Astrocyte (in vitro differentiated cells and primary cell): ENCODE data around the gene CLMN. TPM values are rescaled to one million over a fixed set of nuclear protein-coding genes. Genes with fewer than 3 reads are reported as not detected.

Experiments used
- DNase-seq: peaks from one replicate; pipeline ENCODE4 v3.0.0-alpha.2; 2010; ENCODE audit warnings: low read depth
- FAIRE-seq: peaks from 2 replicates; lab custom pipeline; 2011; peaks lifted over from hg19 to GRCh38; lab: Jason Lieb, UNC
- H2AFZ ChIP-seq: 2 replicates; pipeline ENCODE4 v1.6.0; 2012; ENCODE audit warnings: low read depth, low read length, inconsistent platforms
- H3K27ac ChIP-seq: 2 replicates; pipeline ENCODE4 v1.5.1; 2011; ENCODE audit warnings: low read depth, low read length, inconsistent platforms
- H3K27me3 ChIP-seq: 2 replicates; pipeline ENCODE4 v1.6.0; 2011; ENCODE audit warnings: low read length, inconsistent platforms; ENCODE audit not compliant: insufficient read depth
- H3K36me3 ChIP-seq: 2 replicates; pipeline ENCODE4 v1.5.1; 2011; ENCODE audit warnings: low read length, inconsistent platforms; ENCODE audit not compliant: insufficient read depth
- H3K4me1 ChIP-seq: 2 replicates; pipeline ENCODE4 v1.5.1; 2011; ENCODE audit warnings: low read length, inconsistent platforms; ENCODE audit not compliant: insufficient read depth
- H3K4me2 ChIP-seq: 2 replicates; pipeline ENCODE4 v1.6.0; 2012; ENCODE audit warnings: low read length, inconsistent platforms
- H3K4me3 ChIP-seq: 2 replicates; pipeline ENCODE4 v1.5.1; 2011; ENCODE audit warnings: low read depth, mild to moderate bottlenecking, low read length, inconsistent platforms; ENCODE audit not compliant: insufficient read depth
- H3K79me2 ChIP-seq: 2 replicates; pipeline ENCODE4 v1.6.0; 2012; ENCODE audit warnings: mild to moderate bottlenecking, low read length, inconsistent platforms; ENCODE audit not compliant: insufficient read depth
- H3K9ac ChIP-seq: 2 replicates; pipeline ENCODE4 v1.6.0; 2012; ENCODE audit warnings: mild to moderate bottlenecking, low read length, inconsistent platforms
- H3K9me3 ChIP-seq: 2 replicates; pipeline ENCODE4 v1.5.1; 2012; ENCODE audit warnings: low read depth, mild to moderate bottlenecking, low read length, inconsistent platforms; ENCODE audit not compliant: insufficient read depth
- H4K20me1 ChIP-seq: 2 replicates; pipeline ENCODE4 v1.6.0; 2012; ENCODE audit warnings: low read length, inconsistent platforms; ENCODE audit not compliant: insufficient read depth
- H3K27ac Mint-ChIP-seq: one replicate; pipeline ENCODE4 v1.8.0; 2021; ENCODE audit warnings: mild to moderate bottlenecking, mixed read lengths; ENCODE audit not compliant: unreplicated experiment
- H3K27me3 Mint-ChIP-seq: one replicate; pipeline ENCODE4 v1.8.0; 2021; ENCODE audit warnings: low read depth, mixed read lengths; ENCODE audit not compliant: unreplicated experiment
- H3K36me3 Mint-ChIP-seq: one replicate; pipeline ENCODE4 v1.8.0; 2021; ENCODE audit warnings: low read depth, mixed read lengths; ENCODE audit not compliant: unreplicated experiment
- H3K4me1 Mint-ChIP-seq: one replicate; pipeline ENCODE4 v1.8.0; 2021; ENCODE audit warnings: low read depth, mixed read lengths; ENCODE audit not compliant: unreplicated experiment
- H3K4me3 Mint-ChIP-seq: one replicate; pipeline ENCODE4 v1.8.0; 2021; ENCODE audit warnings: mild to moderate bottlenecking, moderate library complexity, mixed read lengths; ENCODE audit not compliant: unreplicated experiment
- H3K9me3 Mint-ChIP-seq: one replicate; pipeline ENCODE4 v1.8.0; 2021; ENCODE audit warnings: mild to moderate bottlenecking, mixed read lengths; ENCODE audit not compliant: unreplicated experiment
- CTCF ChIP-seq: IDR thresholded peaks from 2 replicates; pipeline ENCODE4 v1.5.1; 2011; ENCODE audit warnings: low read depth, mild to moderate bottlenecking, inconsistent platforms, low read length, moderate library complexity; ENCODE audit not compliant: insufficient read depth
- EZH2 ChIP-seq: IDR thresholded peaks from 2 replicates; pipeline ENCODE4 v1.6.1; 2012; ENCODE audit warnings: mild to moderate bottlenecking, low read length, inconsistent platforms; ENCODE audit not compliant: insufficient read depth
- total RNA-seq: library from RNA; stranded (reverse); gene quantifications from 2 replicates; pipeline ENCODE4 v1.2.1, GENCODE V29; 2021

CLMN gene
- total RNA-seq, 1 donor from 2014 or later: 14.0 TPM

GRCh38 chr14:95323917-95324316, 4.2 kb upstream of the CLMN start:
- H3K9me3 ChIP-seq: no peaks in the 10 kb centered on the region
- FAIRE-seq (no peak), DNase-seq (no peak)
- H3K4me2 ChIP-seq: no peak overlapping the region
- H3K4me1 Mint-ChIP-seq: peaks cover 7% of the 10 kb centered on the region
- no peak overlapping the region for H2AFZ ChIP-seq
- H3K36me3 ChIP-seq: no peaks in the 10 kb centered on the region
- H3K4me1 ChIP-seq: peaks cover 5% of the 10 kb centered on the region
- TF ChIP-seq CTCF (no peak), EZH2 (no peak)
- H4K20me1 ChIP-seq: no peaks in the 10 kb centered on the region
- H3K4me3 Mint-ChIP-seq: no peak overlapping the region
- peaks cover 4% of the 10 kb centered on the region for H3K27me3 ChIP-seq
- no peak overlapping the region for H3K4me3 ChIP-seq
- no peaks in the 10 kb centered on the region for H3K36me3 Mint-ChIP-seq
- H3K9me3 Mint-ChIP-seq: no peaks in the 10 kb centered on the region
- no peak overlapping the region for H3K9ac ChIP-seq
- no peak overlapping the region for H3K27ac Mint-ChIP-seq
- no peaks in the 10 kb centered on the region for H3K79me2 ChIP-seq
- H3K27me3 Mint-ChIP-seq: peaks cover 25% of the 10 kb centered on the region
- H3K27ac ChIP-seq: no peak overlapping the region

GRCh38 chr14:95323361-95323760, 3.7 kb upstream of the CLMN start:
- H4K20me1 ChIP-seq: no peaks in the 10 kb centered on the region
- no peaks in the 10 kb centered on the region for H3K36me3 ChIP-seq
- no peak overlapping the region for H3K9ac ChIP-seq
- H3K9me3 ChIP-seq: no peaks in the 10 kb centered on the region
- H3K4me3 ChIP-seq: no peak overlapping the region
- H3K27ac Mint-ChIP-seq: no peak overlapping the region
- H2AFZ ChIP-seq: no peak overlapping the region
- FAIRE-seq (no peak), DNase-seq (no peak)
- TF ChIP-seq EZH2: no peak
- no peak for TF ChIP-seq CTCF
- H3K9me3 Mint-ChIP-seq: no peaks in the 10 kb centered on the region
- no peak overlapping the region for H3K4me3 Mint-ChIP-seq
- peaks cover 4% of the 10 kb centered on the region for H3K27me3 ChIP-seq
- H3K27ac ChIP-seq: no peak overlapping the region
- H3K4me1 ChIP-seq: peaks cover 5% of the 10 kb centered on the region
- no peak overlapping the region for H3K4me2 ChIP-seq
- H3K36me3 Mint-ChIP-seq: no peaks in the 10 kb centered on the region
- H3K79me2 ChIP-seq: no peaks in the 10 kb centered on the region
- H3K4me1 Mint-ChIP-seq: peaks cover 7% of the 10 kb centered on the region
- peaks cover 25% of the 10 kb centered on the region for H3K27me3 Mint-ChIP-seq

DNA sequence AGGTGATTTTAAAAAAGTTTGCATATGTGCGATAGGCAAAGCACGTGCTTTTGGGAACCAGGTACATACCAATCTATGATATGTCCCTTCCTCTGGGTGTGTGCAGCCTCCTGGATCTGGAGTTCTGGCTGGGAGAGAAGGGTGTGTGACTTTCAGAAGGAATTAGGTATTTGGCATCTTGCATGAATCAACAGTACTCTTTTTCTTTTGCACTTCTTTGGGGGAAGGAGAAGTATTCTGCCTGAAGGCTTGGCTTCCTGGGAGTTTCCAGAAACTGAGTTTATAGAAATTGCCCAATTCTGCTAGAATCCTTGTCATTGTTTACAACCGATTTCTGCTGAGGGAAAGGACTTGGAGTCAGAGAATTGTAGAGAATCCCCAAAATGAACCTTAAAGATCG, 2.9 kb upstream of the CLMN start:
- Histone ChIP-seq H2AFZ (no peak overlapping the region), H3K36me3 (no peaks in the 10 kb centered on the region), H3K9ac (no peak overlapping the region), H3K27ac (no peak overlapping the region), H3K4me3 (no peak overlapping the region), H3K9me3 (no peaks in the 10 kb centered on the region), H4K20me1 (no peaks in the 10 kb centered on the region), H3K27me3 (peaks cover 4% of the 10 kb centered on the region), H3K4me1 (peaks cover 5% of the 10 kb centered on the region), H3K4me2 (no peak overlapping the region), H3K79me2 (no peaks in the 10 kb centered on the region)
- no peak for FAIRE-seq
- Mint-ChIP-seq H3K9me3 (no peaks in the 10 kb centered on the region), H3K27me3 (peaks cover 24% of the 10 kb centered on the region), H3K36me3 (no peaks in the 10 kb centered on the region), H3K4me1 (peaks cover 7% of the 10 kb centered on the region), H3K4me3 (no peak overlapping the region), H3K27ac (peak overlapping the region; percentile 82)
- no peak for DNase-seq
- no peak for TF ChIP-seq EZH2
- TF ChIP-seq CTCF: no peak
